Spleen (tissue), 11 donors: ENCODE data around the gene TKT. TPM values are rescaled to one million over a fixed set of nuclear protein-coding genes. Genes with fewer than 3 reads are reported as not detected.

ENCODE experiments used
- DNase-seq: peaks from one replicate; pipeline ENCODE4 v3.0.0-alpha.2; 2020
- H3K27ac ChIP-seq, 8 donors: fragments of 200-600 bp; sonication (generic) in 7 of 8; 1 replicate in 4 of 8; 2 replicates in 4 of 8; pipeline versions ENCODE4 v1.5.0 to v1.8.0; 2016 to 2021; ENCODE audit warnings: inconsistent platforms in 4 of 8, mild to moderate bottlenecking in 4 of 8, moderate library complexity in 1 of 8
- H3K27me3 ChIP-seq, 7 donors: fragments of 200-600 bp; sonication (generic) in 6 of 7; replicated peaks in 1 of 7; 1 replicate in 4 of 7; 2 replicates in 3 of 7; pipeline versions ENCODE4 v1.5.0 to v1.8.0; 2016 to 2021; ENCODE audit warnings: inconsistent platforms in 3 of 7, mild to moderate bottlenecking in 1 of 7
- H3K36me3 ChIP-seq, 6 donors: fragments of 200-600 bp; sonication (generic) in 5 of 6; 1 replicate in 4 of 6; 2 replicates in 2 of 6; pipeline versions ENCODE4 v1.5.0 to v1.8.0; 2016 to 2021; ENCODE audit warnings: inconsistent platforms in 2 of 6
- H3K4me1 ChIP-seq, 6 donors: fragments of 200-600 bp; sonication (generic) in 5 of 6; 1 replicate in 3 of 6; 2 replicates in 3 of 6; pipeline versions ENCODE4 v1.5.0 to v1.8.0; 2016 to 2021; ENCODE audit warnings: inconsistent platforms in 3 of 6
- H3K4me3 ChIP-seq, 8 donors: fragments of 200-600 bp; sonication (generic) in 7 of 8; 1 replicate in 4 of 8; 2 replicates in 4 of 8; pipeline versions ENCODE4 v1.5.0 to v1.8.0; 2016 to 2021; ENCODE audit warnings: inconsistent platforms in 4 of 8, mild to moderate bottlenecking in 4 of 8, moderate library complexity in 2 of 8
- H3K9me3 ChIP-seq, 8 donors: fragments of 200-600 bp; sonication (generic) in 7 of 8; 1 replicate in 4 of 8; 2 replicates in 4 of 8; pipeline versions ENCODE4 v1.5.0 to v1.8.0; 2016 to 2021; ENCODE audit warnings: inconsistent platforms in 4 of 8
- POLR2A ChIP-seq, 3 donors: fragments of 450-650 bp; IDR thresholded peaks; one replicate each; pipeline ENCODE4 v1.5.1; 2017; ENCODE audit warnings: antibody characterized with exemption in 3 of 3, mild to moderate bottlenecking in 1 of 3
- POLR2AphosphoS5 ChIP-seq, 3 donors: sonication (generic); formaldehyde crosslinking; IDR thresholded peaks; one replicate each; pipeline ENCODE4 v1.5.1; 2017; ENCODE audit warnings: antibody characterized with exemption in 3 of 3
- WGBS, 5 donors: extraction: QIAGEN DNeasy Blood & Tissue Kit in 3 of 5; methylation state at CpG; one replicate each; pipeline versions ENCODE4 v1.1.5 to v1.1.7; 2013 to 2018; 5-methylcytosine and 5-hydroxymethylcytosine counted together
- intact Hi-C: fragments of 100-400 bp; cut with DNase I; formaldehyde crosslinking; loops from one replicate; pipeline ENCODE4 v1.15.0; 2023; ENCODE audit warnings: low total_unique reads
- polyA plus RNA-seq, 3 donors: library from polyadenylated mRNA; stranded (reverse); fragments of 200-250 nt; gene quantifications; one replicate each; pipeline ENCODE4 v1.2.1, GENCODE V29; 2013
- total RNA-seq, 7 donors: library from RNA; depleted of rRNA in 3 of 7; stranded (reverse); fragments of >200 nt in 3 of 7; fragmentation: NEBNext Ultra II Directional in 4 of 7; extraction: Animal tissue kit (Norgen Biotek cat#: 25700) in 4 of 7; gene quantifications; one replicate each; pipeline versions ENCODE4 v1.1.0 to v1.2.1, GENCODE V29; 2016 to 2021
- TF ChIP-seq, protein P1 (sequence below), 11 experiments: fragments of 200-600 bp in 7 of 11; fragments of 450-650 bp in 4 of 11; sonication (generic) in 4 of 11; IDR thresholded peaks in 8 of 11; conservative IDR thresholded peaks in 3 of 11; 1 replicate in 7 of 11; 2 replicates in 4 of 11; pipeline versions ENCODE4 v1.4.0 to v1.8.0; 2016 to 2021; ENCODE audit warnings: antibody characterized with exemption in 11 of 11, inconsistent platforms in 4 of 11, mild to moderate bottlenecking in 1 of 11
- donor health status: healthy with polysubstance abuse.
- donor health status: DM: no; HTN: no; CAD: no; lungs with moderate emphysema.
- donor health status: DM: no; HTN: no; CAD: no.
- donor health status: Bipolar disorder and iron deficiency.
- donor health status: healthy.
- donor health status: DM: no; HTN: no; CAD: no.
- donor health status: DM: yes; HTN: yes; CAD: no.

Gene TKT
- total and polyA plus RNA-seq, 10 donors: 110 to 490 (median 273) TPM

DNA sequence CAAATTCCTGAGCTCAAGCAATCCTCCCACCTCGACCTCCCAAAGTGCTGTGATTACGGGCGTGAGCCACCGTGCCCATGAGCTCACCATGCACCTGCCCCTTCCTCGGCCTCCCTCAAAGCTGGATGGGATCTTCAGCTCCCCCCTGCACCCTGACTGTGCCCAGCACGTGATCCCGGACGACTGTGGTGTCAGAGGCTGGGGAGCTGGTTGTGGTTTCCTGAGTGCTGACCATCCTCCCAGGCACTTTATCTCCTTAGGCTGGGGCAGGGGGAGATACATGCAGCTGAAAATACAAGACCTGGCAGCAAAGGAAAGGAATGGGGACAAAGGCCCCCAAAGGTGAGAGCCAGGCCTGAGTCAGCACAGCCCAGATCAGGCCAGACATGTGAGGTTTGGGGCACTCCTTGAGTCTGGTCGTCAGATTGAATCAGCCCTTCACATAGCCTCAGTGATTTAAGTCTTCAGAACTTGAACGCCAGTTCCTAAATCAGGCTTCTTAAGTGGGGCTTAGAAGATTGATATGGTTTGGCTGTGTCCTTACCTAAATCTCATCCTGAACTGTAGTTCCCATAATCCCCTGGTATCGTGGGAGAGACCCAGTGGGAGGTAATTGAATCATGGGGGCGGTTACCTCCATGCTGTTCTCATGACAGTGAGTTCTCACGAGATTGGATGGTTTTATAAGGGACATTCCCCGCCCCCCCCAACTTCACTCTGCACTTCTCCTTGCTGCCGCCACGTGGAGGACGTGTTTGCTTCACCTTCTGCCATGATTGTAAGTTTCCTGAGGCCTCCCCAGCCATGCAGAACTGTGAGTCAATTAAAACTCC is 59.0 kb downstream of the TKT start:
- DNase-seq: no peak
- 47 to 63% (median 53%) methylated on average over 17 of the region's 17 CpGs for WGBS, 5 donors
- no peaks in the 10 kb centered on the region for H3K9me3 ChIP-seq
- peak overlapping the region in 1 of 8 donors; percentile 20 for H3K4me3 ChIP-seq
- peaks cover 0 to 4% (median 0%) of the 10 kb centered on the region in 7 donors for H3K27me3 ChIP-seq
- no peak for TF ChIP-seq POLR2A (IDR thresholded peaks at IDR 0.05)
- peak in 2 of 3 donors; percentile 5 to 18 for TF ChIP-seq POLR2AphosphoS5 (IDR thresholded peaks at IDR 0.05)
- TF ChIP-seq, protein P1, sequence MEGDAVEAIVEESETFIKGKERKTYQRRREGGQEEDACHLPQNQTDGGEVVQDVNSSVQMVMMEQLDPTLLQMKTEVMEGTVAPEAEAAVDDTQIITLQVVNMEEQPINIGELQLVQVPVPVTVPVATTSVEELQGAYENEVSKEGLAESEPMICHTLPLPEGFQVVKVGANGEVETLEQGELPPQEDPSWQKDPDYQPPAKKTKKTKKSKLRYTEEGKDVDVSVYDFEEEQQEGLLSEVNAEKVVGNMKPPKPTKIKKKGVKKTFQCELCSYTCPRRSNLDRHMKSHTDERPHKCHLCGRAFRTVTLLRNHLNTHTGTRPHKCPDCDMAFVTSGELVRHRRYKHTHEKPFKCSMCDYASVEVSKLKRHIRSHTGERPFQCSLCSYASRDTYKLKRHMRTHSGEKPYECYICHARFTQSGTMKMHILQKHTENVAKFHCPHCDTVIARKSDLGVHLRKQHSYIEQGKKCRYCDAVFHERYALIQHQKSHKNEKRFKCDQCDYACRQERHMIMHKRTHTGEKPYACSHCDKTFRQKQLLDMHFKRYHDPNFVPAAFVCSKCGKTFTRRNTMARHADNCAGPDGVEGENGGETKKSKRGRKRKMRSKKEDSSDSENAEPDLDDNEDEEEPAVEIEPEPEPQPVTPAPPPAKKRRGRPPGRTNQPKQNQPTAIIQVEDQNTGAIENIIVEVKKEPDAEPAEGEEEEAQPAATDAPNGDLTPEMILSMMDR (IDR thresholded peaks at IDR 0.05 in 8 of 11, conservative IDR thresholded peaks at IDR 0.05 in 3 of 11): peak in 4 of 11 experiments; percentile 13 to 47 (median 29)
- intact Hi-C loops: loop anchor here (5.0 kb wide), 1 partner anchor 84 kb away; no protein-coding TSS in a partner anchor
- peaks cover 0 to 40% (median 20%) of the 10 kb centered on the region in 6 donors for H3K36me3 ChIP-seq
- peak overlapping the region in 2 of 8 donors; percentile 31 to 54 for H3K27ac ChIP-seq
- H3K4me1 ChIP-seq: peaks cover 15 to 55% (median 49%) of the 10 kb centered on the region in 6 donors

DNA sequence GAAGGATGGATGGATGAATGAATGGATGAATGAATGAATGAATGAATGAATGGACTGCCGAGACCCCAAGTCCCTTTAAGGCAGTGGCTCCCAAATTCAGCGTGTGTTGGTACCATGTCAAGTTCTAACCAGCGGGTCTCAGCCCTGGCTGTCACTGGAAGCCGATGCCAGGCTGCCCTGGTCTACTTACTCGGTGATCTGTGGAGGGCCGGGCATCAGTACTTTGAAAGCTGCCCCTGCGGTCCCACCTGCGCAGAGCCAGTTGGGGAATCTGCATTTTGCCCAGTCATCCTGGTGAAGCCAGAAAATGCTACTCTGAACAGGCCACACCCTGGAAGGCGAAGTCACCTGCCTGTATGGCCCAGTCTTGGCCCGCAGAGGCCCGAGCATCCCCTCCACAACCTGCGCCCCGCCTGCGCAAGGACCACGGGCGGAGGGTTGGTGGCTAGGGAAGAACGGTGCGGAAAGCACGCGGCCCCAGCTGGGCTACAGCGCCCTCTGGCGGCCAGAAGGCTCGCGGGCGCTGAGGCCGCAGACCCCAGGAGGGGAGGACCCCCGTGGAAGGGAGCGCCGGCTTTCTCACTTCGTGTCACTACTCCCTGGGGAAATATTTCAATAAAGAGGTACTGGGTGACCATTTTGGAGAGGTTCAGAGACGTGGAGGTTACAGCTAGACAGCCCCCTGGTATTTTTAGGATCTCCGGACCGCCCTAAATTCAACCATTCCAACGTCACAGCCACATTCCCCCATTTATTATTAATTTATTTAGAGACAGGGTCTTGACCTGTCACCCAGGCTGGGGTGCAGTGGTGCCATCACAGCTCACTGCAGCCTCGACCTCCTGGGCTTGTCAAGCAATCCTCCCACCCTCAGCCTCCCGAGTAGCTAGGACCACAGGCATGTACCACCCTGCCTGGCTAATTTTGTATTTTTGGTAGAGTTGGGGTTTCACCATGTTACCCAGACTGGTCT is 59.9 kb downstream of the TKT start:
- Histone ChIP-seq H3K27ac (peak overlapping the region in 3 of 8 donors; percentile 15 to 54 (median 31)), H3K4me1 (peaks cover 15 to 64% (median 52%) of the 10 kb centered on the region in 6 donors), H3K9me3 (no peaks in the 10 kb centered on the region), H3K4me3 (peak overlapping the region in 1 of 8 donors; percentile 27), H3K36me3 (peaks cover 0 to 48% (median 28%) of the 10 kb centered on the region in 6 donors), H3K27me3 (peaks cover 0 to 4% (median 0%) of the 10 kb centered on the region in 7 donors)
- TF ChIP-seq POLR2AphosphoS5 (IDR thresholded peaks at IDR 0.05) (peak; percentile 59 to 84 (median 69)), POLR2A (IDR thresholded peaks at IDR 0.05) (no peak)
- TF ChIP-seq, protein P1 (IDR thresholded peaks at IDR 0.05 in 8 of 11, conservative IDR thresholded peaks at IDR 0.05 in 3 of 11): peak; percentile 84 to 100 (median 96)
- intact Hi-C loops: loop anchor here (5.0 kb wide), 1 partner anchor 84 kb away; no protein-coding TSS in a partner anchor
- DNase-seq: peak; percentile 91
- 20 to 34% (median 24%) methylated on average over 19 to 36 of the region's 36 CpGs for WGBS, 5 donors

DNA sequence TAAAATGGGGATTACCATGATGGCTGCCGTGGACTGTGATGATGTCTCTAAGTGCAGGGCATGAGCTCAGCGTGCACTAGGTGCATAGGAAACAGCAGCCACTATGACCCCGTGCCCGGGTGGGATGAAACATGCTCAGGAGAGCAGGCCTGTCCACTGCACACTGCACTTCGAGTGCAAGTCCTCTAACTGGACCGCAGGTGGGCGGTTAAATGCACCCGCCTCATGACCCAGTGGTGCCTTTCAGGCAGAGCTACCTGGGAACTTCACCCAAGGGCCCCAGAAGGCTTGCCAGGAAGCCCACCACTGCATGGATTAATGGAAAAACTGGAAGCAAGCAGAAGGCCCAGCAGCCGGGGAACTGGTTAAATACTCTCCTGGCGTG is 60.8 kb downstream of the TKT start:
- Histone ChIP-seq H3K27me3 (peaks cover 0 to 4% (median 0%) of the 10 kb centered on the region in 7 donors), H3K9me3 (no peaks in the 10 kb centered on the region), H3K4me3 (no peak overlapping the region), H3K27ac (peak overlapping the region in 2 of 8 donors; percentile 54 to 76), H3K36me3 (peaks cover 0 to 51% (median 34%) of the 10 kb centered on the region in 6 donors), H3K4me1 (peaks cover 15 to 65% (median 52%) of the 10 kb centered on the region in 6 donors)
- TF ChIP-seq POLR2A (IDR thresholded peaks at IDR 0.05): no peak
- TF ChIP-seq, protein P1 (IDR thresholded peaks at IDR 0.05 in 8 of 11, conservative IDR thresholded peaks at IDR 0.05 in 3 of 11): no peak
- no peak for TF ChIP-seq POLR2AphosphoS5 (IDR thresholded peaks at IDR 0.05)
- 87 to 93% (median 88%) methylated on average over 8 to 10 of the region's 10 CpGs for WGBS, 5 donors
- DNase-seq: no peak
- intact Hi-C loops: loop anchor here (5.0 kb wide), 1 partner anchor 83 kb away; no protein-coding TSS in a partner anchor
